ENCODE measurements around the gene PBXIP1. TPM values are rescaled to one million over a fixed set of nuclear protein-coding genes. Genes with fewer than 3 reads are reported as not detected.
A peak's percentile ranks its signal among the peaks of the same experiment; 100 is the strongest.

Gene PBXIP1
- total and polyA plus RNA-seq, 2 of the 13 experiments (the other 11 are each of a cell fraction or from before 2014, with no cell fraction given): 16.3 to 31.9 TPM

GRCh38 chr1:154936555-154937084 lies 19.3 kb downstream of the PBXIP1 start, which contains the start of gene PMVK (continued):
- peak; percentile 97 for TF ChIP-seq ZNF564 (CRISPR knock-in tag; IDR thresholded peaks at IDR 0.05)
- peak; percentile 97; the same call in 1 of the 2 replicates for TF ChIP-seq NR1H2 (CRISPR knock-in tag; IDR thresholded peaks at IDR 0.05; ENCODE audit: borderline replicate concordance, low read depth)
- peak; percentile 82 for TF ChIP-seq YEATS2 (CRISPR knock-in tag; IDR thresholded peaks at IDR 0.05; ENCODE audit: borderline replicate concordance)
- TF ChIP-seq NFATC3 (CRISPR knock-in tag; IDR thresholded peaks at IDR 0.05): peak; percentile 98
- TF ChIP-seq ESRRA (CRISPR knock-in tag; IDR thresholded peaks at IDR 0.05; ENCODE audit: low read depth): peak; percentile 90
- peak; percentile 98 for TF ChIP-seq SAFB2 (CRISPR knock-in tag; IDR thresholded peaks at IDR 0.05; ENCODE audit: borderline replicate concordance, low read depth)
- peak; percentile 92; the same call in 1 of the 2 replicates for TF ChIP-seq MED13 (CRISPR knock-in tag; IDR thresholded peaks at IDR 0.05)
- TF ChIP-seq CBX2 (IDR thresholded peaks at IDR 0.05; ENCODE audit: low read depth, low read length): no peak
- no peak for TF ChIP-seq CBX2 (CRISPR knock-in tag; IDR thresholded peaks at IDR 0.05; ENCODE audit: low read depth)
- no peak; the same call in 1 of the 2 replicates for TF ChIP-seq DDIT3 (CRISPR knock-in tag; IDR thresholded peaks at IDR 0.05)
- TF ChIP-seq NFYB (CRISPR knock-in tag; IDR thresholded peaks at IDR 0.05): peak; percentile 21; the same call in 1 of the 2 replicates
- no peak for TF ChIP-seq GRHL1 (CRISPR knock-in tag; conservative IDR thresholded peaks at IDR 0.05)
- TF ChIP-seq ZNF558 (CRISPR knock-in tag; IDR thresholded peaks at IDR 0.05; ENCODE audit: borderline replicate concordance): peak; percentile 98; the same call in 1 of the 2 replicates
- TF ChIP-seq SP140L (CRISPR knock-in tag; IDR thresholded peaks at IDR 0.05; ENCODE audit: borderline replicate concordance): peak; percentile 97; the same call in 1 of the 2 replicates
- peak; percentile 99 for TF ChIP-seq ZNF749 (CRISPR knock-in tag; IDR thresholded peaks at IDR 0.05; ENCODE audit: borderline replicate concordance)
- peak; percentile 97 for TF ChIP-seq CSRNP2 (CRISPR knock-in tag; conservative IDR thresholded peaks at IDR 0.05; ENCODE audit: low read depth)
- no peak for TF ChIP-seq HCFC1 (IDR thresholded peaks at IDR 0.05; ENCODE audit: low read depth, low read length)
- peak; percentile 99 for TF ChIP-seq ZSCAN9 (CRISPR knock-in tag; IDR thresholded peaks at IDR 0.05; ENCODE audit: borderline replicate concordance)
- 0 out of 2 replicates have a peak, but pooled peaks have one; percentile 52 for TF ChIP-seq ISX (CRISPR knock-in tag; conservative IDR thresholded peaks at IDR 0.05)
- TF ChIP-seq ZNF773 (CRISPR knock-in tag; IDR thresholded peaks at IDR 0.05; ENCODE audit: borderline replicate concordance): peak; percentile 37; the same call in 1 of the 2 replicates
- TF ChIP-seq NFAT5 (CRISPR knock-in tag; IDR thresholded peaks at IDR 0.05): peak; percentile 98
- peak; percentile 99 for TF ChIP-seq ZFP37 (CRISPR knock-in tag; IDR thresholded peaks at IDR 0.05; ENCODE audit: borderline replicate concordance)
